Measurements from ENCODE around the gene TRANK1. TPM values are rescaled to one million over a fixed set of nuclear protein-coding genes. Genes with fewer than 3 reads are reported as not detected.

Gene TRANK1
- total RNA-seq, 4 donors from 2014 or later: 7.3 to 9.6 (median 8.2) TPM

DNA sequence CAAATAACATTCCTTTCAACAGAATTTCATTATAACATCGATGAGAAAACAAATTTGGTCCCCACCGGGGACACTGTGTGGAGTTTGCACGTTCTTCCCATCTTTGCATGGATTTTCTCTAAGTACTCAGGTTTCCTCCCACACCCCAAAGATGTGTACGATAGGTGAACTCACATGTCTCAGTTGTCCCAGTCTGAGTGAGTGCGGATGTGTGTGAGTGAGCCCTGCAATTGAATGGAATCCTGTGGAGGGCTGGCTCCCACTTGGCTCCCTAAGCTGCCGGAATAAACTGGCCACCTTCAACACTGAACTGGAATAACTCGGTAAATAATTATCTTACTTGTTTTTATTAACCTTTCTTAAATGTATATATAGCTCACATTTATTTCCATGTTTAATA is 77.0 kb downstream of the TRANK1 start:
- TF ChIP-seq POLR2AphosphoS5 (IDR thresholded peaks at IDR 0.05) (no peak), POLR2A (IDR thresholded peaks at IDR 0.05; ENCODE audit: low read depth) (no peak), CTCF (IDR thresholded peaks at IDR 0.05) (no peak), EP300 (IDR thresholded peaks at IDR 0.05) (no peak)
- no peaks in the 10 kb centered on the region for H3K27me3 ChIP-seq
- no peak overlapping the region for H3K4me3 ChIP-seq
- intact Hi-C loops (cut with DNase I): loop anchor here (2.0 kb wide), 1 partner anchor 139 kb away; no protein-coding TSS in a partner anchor
- H3K27ac ChIP-seq (replicated peaks in 1 of 4): no peak overlapping the region
- H3K9me3 ChIP-seq: no peaks in the 10 kb centered on the region
- no peaks in the 10 kb centered on the region for H3K36me3 ChIP-seq
- no peak for DNase-seq (ENCODE audit: extremely low spot score)
- peaks cover 0 to 5% (median 0%) of the 10 kb centered on the region in 4 donors for H3K4me1 ChIP-seq
- WGBS: 88% methylated on average over 7 of the region's 7 CpGs

- intact Hi-C loops (cut with DNase I): no loop called here
- TF ChIP-seq CTCF (IDR thresholded peaks at IDR 0.05) (no peak), POLR2A (IDR thresholded peaks at IDR 0.05; ENCODE audit: low read depth) (no peak), POLR2AphosphoS5 (IDR thresholded peaks at IDR 0.05) (no peak), EP300 (IDR thresholded peaks at IDR 0.05) (no peak)
- Histone ChIP-seq H3K4me3 (no peak overlapping the region), H3K27ac (replicated peaks in 1 of 4) (no peak overlapping the region), H3K36me3 (no peaks in the 10 kb centered on the region), H3K4me1 (peaks cover 0 to 5% (median 0%) of the 10 kb centered on the region in 4 donors), H3K9me3 (no peaks in the 10 kb centered on the region), H3K27me3 (no peaks in the 10 kb centered on the region)
- no peak for DNase-seq (ENCODE audit: extremely low spot score)
- WGBS: 90% methylated on average over 2 of the region's 2 CpGs
These were observed 78.5 kb downstream of the TRANK1 start for GRCh38 chr3:36866368-36866767.

DNA sequence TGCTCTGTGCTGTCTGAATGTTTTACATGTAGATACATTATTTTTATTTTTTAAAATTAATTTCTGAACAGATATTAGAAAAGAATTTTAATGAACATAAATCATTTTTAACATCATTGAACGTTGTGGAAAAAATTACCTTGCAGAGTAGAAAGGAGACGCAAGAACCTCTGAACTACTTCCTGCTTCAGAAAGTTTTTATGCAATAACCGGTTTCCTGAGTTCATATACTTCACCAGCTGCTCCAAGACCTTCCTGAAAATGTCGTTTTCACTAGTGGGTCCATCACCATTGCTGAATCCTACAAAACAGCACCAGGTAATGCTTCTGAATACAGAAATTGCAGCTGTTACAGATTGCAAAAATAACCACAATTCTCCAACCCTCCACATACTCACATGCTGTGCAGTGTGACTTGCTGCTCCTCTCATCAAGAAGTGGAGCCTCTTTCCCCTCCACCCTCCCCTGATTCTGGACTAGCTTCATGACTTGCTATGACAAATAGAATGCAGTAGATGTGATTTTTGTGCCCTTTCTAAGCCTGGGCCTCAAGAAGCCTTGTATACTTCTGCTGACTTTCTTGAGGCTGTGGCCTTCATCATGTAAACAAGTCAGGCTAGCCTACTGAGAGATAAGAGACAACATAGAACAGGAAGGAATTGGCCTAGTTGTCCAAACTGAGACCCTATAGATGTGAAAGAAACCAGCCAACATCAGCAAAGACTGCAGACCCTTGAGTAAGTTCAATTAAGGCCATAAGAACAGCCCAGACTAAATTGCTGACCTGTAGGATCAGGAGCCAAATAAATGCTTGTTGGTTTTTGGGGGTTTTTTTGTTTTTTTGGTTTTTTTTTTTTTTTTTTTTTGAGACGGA is 80.4 kb downstream of the TRANK1 start:
- intact Hi-C loops (cut with DNase I): no loop called here
- 74% methylated on average over 5 of the region's 5 CpGs for WGBS
- Histone ChIP-seq H3K4me3 (no peak overlapping the region), H3K9me3 (no peaks in the 10 kb centered on the region), H3K4me1 (peaks cover 0 to 5% (median 0%) of the 10 kb centered on the region in 4 donors), H3K36me3 (peaks cover 6 to 19% (median 11%) of the 10 kb centered on the region in 4 donors), H3K27ac (replicated peaks in 1 of 4) (no peak overlapping the region), H3K27me3 (no peaks in the 10 kb centered on the region)
- no peak for TF ChIP-seq POLR2A (IDR thresholded peaks at IDR 0.05; ENCODE audit: low read depth)
- DNase-seq (ENCODE audit: extremely low spot score): no peak

DNA sequence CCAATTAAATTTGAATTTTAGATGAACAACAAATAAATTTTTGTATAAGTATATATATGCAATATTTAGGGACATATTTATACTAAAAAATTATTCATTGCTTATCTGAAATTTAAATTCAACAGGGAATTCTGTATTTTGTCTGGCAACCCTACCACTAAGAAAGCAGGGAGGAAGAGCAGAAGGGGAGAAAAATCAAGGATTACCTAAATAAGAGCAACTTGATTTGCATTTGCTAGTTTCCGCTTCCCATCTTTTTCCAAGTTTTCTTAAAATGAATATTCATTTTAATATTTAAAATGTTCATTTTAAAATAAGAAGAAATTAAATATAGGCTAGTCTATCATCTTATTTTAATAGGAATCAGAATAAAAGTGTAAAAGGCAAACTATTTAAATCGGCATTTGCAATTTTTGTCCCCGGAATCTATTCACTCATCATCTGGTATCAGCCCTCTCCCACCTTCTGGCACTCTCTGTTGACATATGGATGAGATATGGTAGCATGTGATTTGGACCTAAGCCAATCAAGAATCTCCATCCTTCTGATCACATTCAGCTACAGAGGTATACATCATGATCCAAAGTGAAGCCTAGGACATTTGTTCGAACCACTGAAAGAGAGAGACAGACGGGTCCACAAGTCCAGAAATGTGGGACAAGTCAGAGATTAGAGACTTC is 82.6 kb downstream of the TRANK1 start:
- Histone ChIP-seq H3K27me3 (no peaks in the 10 kb centered on the region), H3K4me1 (no peaks in the 10 kb centered on the region), H3K9me3 (no peaks in the 10 kb centered on the region), H3K36me3 (peaks cover 18 to 41% (median 28%) of the 10 kb centered on the region in 4 donors), H3K27ac (replicated peaks in 1 of 4) (no peak overlapping the region), H3K4me3 (no peak overlapping the region)
- no peak for DNase-seq (ENCODE audit: extremely low spot score)
- no peak for TF ChIP-seq POLR2AphosphoS5 (IDR thresholded peaks at IDR 0.05)
- TF ChIP-seq EP300 (IDR thresholded peaks at IDR 0.05): no peak
- no peak for TF ChIP-seq CTCF (IDR thresholded peaks at IDR 0.05)
- no peak for TF ChIP-seq POLR2A (IDR thresholded peaks at IDR 0.05; ENCODE audit: low read depth)
- intact Hi-C loops (cut with DNase I): no loop called here
- WGBS: 98% methylated on average over 5 of the region's 5 CpGs

DNA sequence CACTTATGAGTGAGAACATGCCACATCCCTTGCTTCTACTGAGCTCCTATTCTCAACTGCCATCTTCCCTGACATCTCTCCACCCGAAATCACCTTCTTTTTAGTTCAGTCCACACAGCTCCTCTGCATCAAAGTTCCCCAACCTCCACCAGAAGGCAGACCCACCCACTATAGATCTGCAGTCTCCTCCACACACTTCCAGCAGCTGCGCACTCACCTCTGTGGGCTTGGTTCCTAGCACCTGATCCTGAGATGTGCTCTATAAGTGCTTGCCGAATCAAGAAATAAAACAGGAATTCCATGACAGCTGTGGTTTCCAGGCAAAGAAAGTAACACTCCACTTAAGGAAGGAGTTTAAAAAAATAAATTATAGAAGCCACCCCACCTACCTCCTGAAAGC is 85.4 kb downstream of the TRANK1 start:
- 92% methylated on average over 3 of the region's 3 CpGs for WGBS
- Histone ChIP-seq H3K36me3 (peaks cover 23 to 64% (median 39%) of the 10 kb centered on the region in 4 donors), H3K27me3 (no peaks in the 10 kb centered on the region)

More for the DNA sequence above, 85.4 kb downstream of the TRANK1 start:
- intact Hi-C loops (cut with DNase I): no loop called here
- Histone ChIP-seq H3K27ac (replicated peaks in 1 of 4) (no peak overlapping the region), H3K4me3 (no peak overlapping the region), H3K4me1 (no peaks in the 10 kb centered on the region), H3K9me3 (no peaks in the 10 kb centered on the region)
- no peak for DNase-seq (ENCODE audit: extremely low spot score)
- TF ChIP-seq CTCF (IDR thresholded peaks at IDR 0.05) (no peak), EP300 (IDR thresholded peaks at IDR 0.05) (no peak), POLR2A (IDR thresholded peaks at IDR 0.05; ENCODE audit: low read depth) (no peak), POLR2AphosphoS5 (IDR thresholded peaks at IDR 0.05) (no peak)

All from esophagus muscularis mucosa (tissue), 4 donors.